Choroid plexus epithelial cell (primary cell): ENCODE measurements around the gene PLXND1.

Source experiments
- DNase-seq: peaks from one replicate; pipeline ENCODE4 v3.0.0-alpha.2; 2010; ENCODE audit warnings: low read depth
- H3K4me3 ChIP-seq: 2 replicates; pipeline ENCODE4 v1.5.1; 2011; ENCODE audit warnings: low read depth, mild to moderate bottlenecking, control low read depth, low read length, moderate library complexity
- TF ChIP-seq, protein P1 (sequence below): conservative IDR thresholded peaks from 2 replicates; pipeline ENCODE4 v1.5.1; 2011; ENCODE audit warnings: low read depth, mild to moderate bottlenecking, control low read depth, inconsistent platforms, low read length, moderate library complexity

Gene PLXND1

GRCh38 chr3:129540776-129541516 lies 65.5 kb downstream of the PLXND1 start:
- no peak for DNase-seq
- no peak overlapping the region for H3K4me3 ChIP-seq
- TF ChIP-seq, protein P1, sequence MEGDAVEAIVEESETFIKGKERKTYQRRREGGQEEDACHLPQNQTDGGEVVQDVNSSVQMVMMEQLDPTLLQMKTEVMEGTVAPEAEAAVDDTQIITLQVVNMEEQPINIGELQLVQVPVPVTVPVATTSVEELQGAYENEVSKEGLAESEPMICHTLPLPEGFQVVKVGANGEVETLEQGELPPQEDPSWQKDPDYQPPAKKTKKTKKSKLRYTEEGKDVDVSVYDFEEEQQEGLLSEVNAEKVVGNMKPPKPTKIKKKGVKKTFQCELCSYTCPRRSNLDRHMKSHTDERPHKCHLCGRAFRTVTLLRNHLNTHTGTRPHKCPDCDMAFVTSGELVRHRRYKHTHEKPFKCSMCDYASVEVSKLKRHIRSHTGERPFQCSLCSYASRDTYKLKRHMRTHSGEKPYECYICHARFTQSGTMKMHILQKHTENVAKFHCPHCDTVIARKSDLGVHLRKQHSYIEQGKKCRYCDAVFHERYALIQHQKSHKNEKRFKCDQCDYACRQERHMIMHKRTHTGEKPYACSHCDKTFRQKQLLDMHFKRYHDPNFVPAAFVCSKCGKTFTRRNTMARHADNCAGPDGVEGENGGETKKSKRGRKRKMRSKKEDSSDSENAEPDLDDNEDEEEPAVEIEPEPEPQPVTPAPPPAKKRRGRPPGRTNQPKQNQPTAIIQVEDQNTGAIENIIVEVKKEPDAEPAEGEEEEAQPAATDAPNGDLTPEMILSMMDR = no peak

DNA sequence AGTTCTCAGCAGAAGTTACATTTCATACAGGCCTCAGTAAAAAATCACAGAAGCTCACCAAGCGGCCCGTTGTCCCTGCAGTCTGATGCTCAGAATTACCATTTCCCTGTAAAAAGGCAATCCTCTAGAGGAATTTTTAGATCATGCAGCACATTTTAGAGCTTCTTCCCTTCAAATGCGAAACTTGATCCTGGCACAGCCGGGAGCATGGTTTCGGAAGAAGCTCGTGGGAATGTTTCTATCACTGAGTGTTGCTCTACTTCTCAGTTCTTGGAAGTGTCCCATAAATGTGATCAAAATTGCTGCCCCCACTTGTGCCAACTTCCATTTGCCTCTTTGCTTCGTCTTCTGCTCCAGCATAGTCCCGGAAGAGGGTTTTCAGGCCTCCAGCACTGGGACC lies 67.3 kb downstream of the PLXND1 start:
- TF ChIP-seq, protein P1 = no peak
- no peak overlapping the region for H3K4me3 ChIP-seq
- DNase-seq = no peak

- no peak for DNase-seq
- TF ChIP-seq, protein P1 = no peak
- no peak overlapping the region for H3K4me3 ChIP-seq
Measured at GRCh38 chr3:129536804-129537203, 69.7 kb downstream of the PLXND1 start.

- DNase-seq = no peak
- TF ChIP-seq, protein P1 = no peak
- H3K4me3 ChIP-seq = no peak overlapping the region
Measured at GRCh38 chr3:129536374-129536667, 70.2 kb downstream of the PLXND1 start.

DNA sequence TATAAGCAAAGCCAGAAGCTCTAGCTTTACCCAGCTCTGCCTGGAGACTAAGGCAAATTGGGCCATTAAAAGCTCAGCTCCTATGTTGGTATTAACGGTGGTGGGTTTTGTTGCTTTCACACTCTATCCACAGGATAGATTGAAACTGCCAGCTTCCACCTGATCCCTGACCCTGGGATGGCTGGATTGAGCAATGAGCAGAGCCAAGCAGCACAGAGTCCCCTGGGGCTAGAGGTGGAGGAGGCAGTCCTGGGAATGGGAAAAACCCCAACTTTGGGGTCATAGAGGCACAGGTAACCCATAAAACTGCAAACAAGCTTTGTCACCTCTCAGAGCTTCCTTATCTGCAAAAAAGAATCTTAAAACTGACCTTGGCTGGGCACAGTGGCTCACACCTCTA lies 71.4 kb downstream of the PLXND1 start:
- TF ChIP-seq, protein P1 = no peak
- no peak for DNase-seq
- no peak overlapping the region for H3K4me3 ChIP-seq

- DNase-seq = no peak
- no peak overlapping the region for H3K4me3 ChIP-seq
- TF ChIP-seq, protein P1 = no peak
Measured at GRCh38 chr3:129534428-129535027, 71.9 kb downstream of the PLXND1 start.

GRCh38 chr3:129533406-129533805 lies 73.1 kb downstream of the PLXND1 start:
- no peak for DNase-seq
- H3K4me3 ChIP-seq = no peak overlapping the region
- TF ChIP-seq, protein P1 = no peak
